Subcutaneous adipose tissue (tissue), 4 donors: Measurements from ENCODE around the gene TNS1. TPM values are rescaled to one million over a fixed set of nuclear protein-coding genes. Genes with fewer than 3 reads are reported as not detected.

Source experiments
- total RNA-seq, 4 donors: library from RNA; depleted of rRNA; stranded (reverse); fragments of >200 nt; gene quantifications; one replicate each; pipeline ENCODE4 v1.1.0, GENCODE V29; 2016
- TF ChIP-seq, protein P1 (sequence below): fragments of 450-650 bp; IDR thresholded peaks from one replicate; pipeline ENCODE4 v1.5.1; 2016; ENCODE audit warnings: low read depth, mild to moderate bottlenecking, control low read depth, antibody characterized with exemption, moderate library complexity

The TNS1 gene
- total RNA-seq, 4 donors from 2014 or later = 310 to 1,168 (median 450) TPM

DNA sequence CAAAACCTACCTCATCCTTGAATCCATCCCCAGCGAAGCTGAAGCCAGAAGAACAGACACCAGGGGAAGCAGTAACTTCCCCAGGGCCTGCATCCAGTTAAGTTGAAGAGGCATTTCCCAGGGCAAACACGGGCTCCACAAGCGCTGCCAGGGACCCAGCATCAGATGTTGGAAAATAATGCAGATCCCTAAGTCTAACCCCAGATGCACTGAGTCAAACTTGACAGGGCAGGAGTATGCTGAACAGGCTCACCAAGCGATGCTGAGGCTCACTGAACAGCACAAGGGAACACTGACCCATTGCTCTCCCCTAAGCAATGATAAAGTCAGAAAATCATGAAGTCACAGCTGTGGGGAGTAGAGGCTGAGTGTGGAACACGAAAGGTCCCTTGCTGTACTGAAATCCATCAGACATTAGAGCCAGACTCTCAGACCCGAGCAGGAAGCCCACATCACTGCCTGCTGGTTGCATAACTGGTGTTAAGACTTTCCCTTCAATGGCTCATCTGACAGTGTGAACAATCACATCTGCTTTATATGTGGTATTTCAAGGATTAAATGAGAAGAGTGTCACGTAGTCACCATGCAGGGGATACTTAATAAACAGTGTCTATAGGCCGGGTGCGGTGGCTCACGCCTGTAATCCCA lies 36.2 kb downstream of the TNS1 start:
- TF ChIP-seq, protein P1, sequence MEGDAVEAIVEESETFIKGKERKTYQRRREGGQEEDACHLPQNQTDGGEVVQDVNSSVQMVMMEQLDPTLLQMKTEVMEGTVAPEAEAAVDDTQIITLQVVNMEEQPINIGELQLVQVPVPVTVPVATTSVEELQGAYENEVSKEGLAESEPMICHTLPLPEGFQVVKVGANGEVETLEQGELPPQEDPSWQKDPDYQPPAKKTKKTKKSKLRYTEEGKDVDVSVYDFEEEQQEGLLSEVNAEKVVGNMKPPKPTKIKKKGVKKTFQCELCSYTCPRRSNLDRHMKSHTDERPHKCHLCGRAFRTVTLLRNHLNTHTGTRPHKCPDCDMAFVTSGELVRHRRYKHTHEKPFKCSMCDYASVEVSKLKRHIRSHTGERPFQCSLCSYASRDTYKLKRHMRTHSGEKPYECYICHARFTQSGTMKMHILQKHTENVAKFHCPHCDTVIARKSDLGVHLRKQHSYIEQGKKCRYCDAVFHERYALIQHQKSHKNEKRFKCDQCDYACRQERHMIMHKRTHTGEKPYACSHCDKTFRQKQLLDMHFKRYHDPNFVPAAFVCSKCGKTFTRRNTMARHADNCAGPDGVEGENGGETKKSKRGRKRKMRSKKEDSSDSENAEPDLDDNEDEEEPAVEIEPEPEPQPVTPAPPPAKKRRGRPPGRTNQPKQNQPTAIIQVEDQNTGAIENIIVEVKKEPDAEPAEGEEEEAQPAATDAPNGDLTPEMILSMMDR = no peak

GRCh38 chr2:217964275-217965161 lies 38.3 kb downstream of the TNS1 start:
- TF ChIP-seq, protein P1 = no peak

GRCh38 chr2:217960351-217960750 lies 42.4 kb downstream of the TNS1 start:
- TF ChIP-seq, protein P1 = no peak

- TF ChIP-seq, protein P1 = no peak
These were observed 43.1 kb downstream of the TNS1 start for GRCh38 chr2:217959723-217960122.

DNA sequence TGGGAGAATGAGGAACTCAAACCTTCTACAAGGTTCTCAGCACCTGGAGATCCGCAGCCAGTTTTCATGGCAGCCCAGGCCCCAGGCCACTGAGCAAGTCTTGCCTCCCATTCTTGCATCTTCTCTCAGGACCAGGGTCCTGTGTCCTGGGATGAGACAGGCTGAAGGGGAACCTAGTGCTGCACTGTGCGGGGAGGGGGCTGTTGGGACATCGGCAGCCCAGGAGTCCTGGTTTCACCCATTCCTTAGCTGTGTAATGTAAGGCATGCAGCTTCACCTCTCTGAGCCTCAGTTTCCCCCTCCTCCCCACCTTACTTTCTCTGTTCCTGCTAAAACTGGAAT lies 43.9 kb downstream of the TNS1 start:
- TF ChIP-seq, protein P1 = no peak

DNA sequence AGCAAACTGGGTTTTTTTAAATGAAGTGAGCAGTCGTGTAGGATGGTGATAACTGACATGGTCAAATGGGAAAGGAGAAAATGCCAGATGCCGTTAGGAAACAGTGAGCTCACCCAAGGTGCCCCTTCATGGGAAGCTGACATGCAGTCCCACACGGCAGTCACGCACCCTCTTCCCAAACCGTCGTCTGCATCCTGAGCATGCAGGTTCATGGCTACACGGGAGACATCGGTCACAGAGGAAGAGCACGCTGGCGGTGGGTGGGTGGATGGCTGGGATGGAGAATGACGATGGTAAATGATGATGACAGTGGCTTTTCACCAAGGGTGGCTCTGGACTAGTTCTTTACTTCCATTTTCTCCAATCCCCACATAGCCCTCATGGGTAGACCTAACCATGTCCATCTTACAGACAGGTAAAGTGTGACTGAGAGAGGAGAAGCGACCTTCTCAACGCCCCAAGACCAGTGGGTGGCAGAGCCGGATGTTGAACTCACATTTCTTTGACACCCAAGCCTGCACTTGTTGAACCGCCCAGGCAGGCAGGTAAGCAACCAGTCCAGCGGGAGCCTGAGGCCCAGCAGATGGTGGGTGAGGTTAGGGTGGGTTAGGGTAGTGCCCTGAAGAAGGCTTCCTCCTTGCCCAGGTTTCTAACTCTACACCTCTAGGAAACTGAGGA lies 44.5 kb downstream of the TNS1 start:
- TF ChIP-seq, protein P1 = no peak
